Gastroesophageal sphincter (tissue), 4 donors: ENCODE results near the gene CFAP97. TPM values are rescaled to one million over a fixed set of nuclear protein-coding genes. Genes with fewer than 3 reads are reported as not detected.
"Not testable (repeated sequence)": the region's sequence is repeated elsewhere in the genome, so short reads cannot be mapped to it uniquely, and the experiment has no call there.

Experiments used
- ATAC-seq: fragments of 150-250 bp; one replicate; pipeline ENCODE4 v1.9.1; 2016; ENCODE audit warnings: mild to moderate bottlenecking, moderate library complexity
- H3K27ac ChIP-seq, 4 donors: fragments of 200-600 bp; sonication (generic) in 3 of 4; 1 replicate in 3 of 4; 2 replicates in 1 of 4; pipeline ENCODE4 v1.5.1; 2016 to 2019
- H3K27me3 ChIP-seq: fragments of 200-600 bp; sonication (generic); one replicate; pipeline ENCODE4 v1.5.1; 2019
- H3K36me3 ChIP-seq, 2 donors: fragments of 200-600 bp; sonication (generic); one replicate each; pipeline ENCODE4 v1.5.1; 2019; ENCODE audit warnings: control low read depth in 1 of 2
- H3K4me1 ChIP-seq, 3 donors: fragments of 200-600 bp; sonication (generic); 1 replicate in 2 of 3; 2 replicates in 1 of 3; pipeline ENCODE4 v1.5.1; 2016 to 2019; ENCODE audit warnings: control low read depth in 2 of 3
- H3K4me3 ChIP-seq, 2 donors: fragments of 200-600 bp; sonication (generic); one replicate each; pipeline ENCODE4 v1.5.1; 2019; ENCODE audit warnings: mild to moderate bottlenecking in 1 of 2, moderate library complexity in 1 of 2
- H3K9me3 ChIP-seq, 3 donors: fragments of 200-600 bp; sonication (generic); one replicate each; pipeline ENCODE4 v1.5.1; 2017 to 2019; ENCODE audit warnings: control low read depth in 2 of 3
- CTCF ChIP-seq, 4 experiments: fragments of 200-600 bp in 2 of 4; fragments of 450-650 bp in 2 of 4; sonication (generic) in 1 of 4; IDR thresholded peaks; one replicate each; pipeline ENCODE4 v1.5.1; 2017 to 2019; ENCODE audit warnings: antibody characterized with exemption in 4 of 4, mild to moderate bottlenecking in 2 of 4, moderate library complexity in 2 of 4
- EP300 ChIP-seq: sonication (generic); formaldehyde crosslinking; IDR thresholded peaks from one replicate; pipeline ENCODE4 v1.6.1; 2017; ENCODE audit warnings: antibody characterized with exemption, mild to moderate bottlenecking
- POLR2A ChIP-seq, 2 donors: fragments of 450-650 bp; IDR thresholded peaks; one replicate each; pipeline ENCODE4 v1.6.1; 2017; ENCODE audit warnings: antibody characterized with exemption in 2 of 2, mild to moderate bottlenecking in 2 of 2, moderate library complexity in 1 of 2
- POLR2AphosphoS5 ChIP-seq: sonication (generic); formaldehyde crosslinking; IDR thresholded peaks from one replicate; pipeline ENCODE4 v1.6.1; 2017; ENCODE audit warnings: antibody characterized with exemption
- WGBS, 2 donors: methylation state at CpG; one replicate each; pipeline ENCODE4 v1.1.5; 2018; ENCODE audit warnings: low coverage in 1 of 2; 5-methylcytosine and 5-hydroxymethylcytosine counted together
- total RNA-seq, 4 donors: library from RNA; depleted of rRNA; stranded (reverse); fragments of >200 nt; gene quantifications; one replicate each; pipeline ENCODE4 v1.1.0, GENCODE V29; 2016

CFAP97 gene
- total RNA-seq, 4 donors from 2014 or later, result 36.5 to 47.9 (median 42.8) TPM

- Histone ChIP-seq H3K4me1 (peaks cover 5 to 33% (median 6%) of the 10 kb centered on the region in 3 donors), H3K27me3 (no peaks in the 10 kb centered on the region), H3K27ac (peak overlapping the region in 3 of 4 donors; percentile 98 to 99 (median 99)), H3K9me3 (no peaks in the 10 kb centered on the region), H3K36me3 (peaks cover 0 to 13% of the 10 kb centered on the region in 2 donors), H3K4me3 (no peak overlapping the region)
- 36 to 43% methylated on average over 6 to 10 of the region's 16 CpGs for WGBS, 2 donors
- TF ChIP-seq EP300 (no peak), POLR2A (IDR thresholded peaks at IDR 0.05) (no peak), POLR2AphosphoS5 (no peak), CTCF (IDR thresholded peaks at IDR 0.05) (no peak)
- ATAC-seq, result no peak
These were observed 1.5 kb downstream of the CFAP97 start for GRCh38 chr4:185201977-185202962.

GRCh38 chr4:185198189-185198588, 5.6 kb downstream of the CFAP97 start:
- Histone ChIP-seq H3K36me3 (peaks cover 0 to 21% of the 10 kb centered on the region in 2 donors), H3K4me1 (peaks cover 0 to 22% (median 0%) of the 10 kb centered on the region in 3 donors)
- not testable (repeated sequence) for ATAC-seq, H3K4me3 ChIP-seq, H3K27ac ChIP-seq, H3K27me3 ChIP-seq, H3K9me3 ChIP-seq
- 94 to 95% methylated on average over 2 to 4 of the region's 4 CpGs for WGBS, 2 donors

- Histone ChIP-seq H3K36me3 (peaks cover 0 to 21% of the 10 kb centered on the region in 2 donors), H3K27me3 (no peaks in the 10 kb centered on the region), H3K9me3 (no peaks in the 10 kb centered on the region), H3K4me3 (no peak overlapping the region), H3K4me1 (peaks cover 0 to 5% (median 0%) of the 10 kb centered on the region in 3 donors), H3K27ac (no peak overlapping the region)
- no peak for TF ChIP-seq EP300
- no peak for TF ChIP-seq CTCF (IDR thresholded peaks at IDR 0.05)
- no peak for TF ChIP-seq POLR2AphosphoS5
- TF ChIP-seq POLR2A (IDR thresholded peaks at IDR 0.05), result no peak
- 91 to 100% methylated on average over 1 of the region's 2 CpGs for WGBS, 2 donors
- no peak for ATAC-seq
These were observed 7.4 kb downstream of the CFAP97 start for GRCh38 chr4:185196437-185196836.

- Histone ChIP-seq H3K4me3 (no peak overlapping the region), H3K4me1 (peaks cover 0 to 6% (median 0%) of the 10 kb centered on the region in 3 donors), H3K36me3 (peaks cover 0 to 24% of the 10 kb centered on the region in 2 donors), H3K27ac (no peak overlapping the region), H3K9me3 (no peaks in the 10 kb centered on the region), H3K27me3 (no peaks in the 10 kb centered on the region)
- no peak for ATAC-seq
- 61 to 66% methylated on average over 9 of the region's 9 CpGs for WGBS, 2 donors
- no peak for TF ChIP-seq POLR2A (IDR thresholded peaks at IDR 0.05)
- no peak for TF ChIP-seq CTCF (IDR thresholded peaks at IDR 0.05)
- no peak for TF ChIP-seq EP300
- TF ChIP-seq POLR2AphosphoS5, result no peak
These were observed 8.6 kb downstream of the CFAP97 start for GRCh38 chr4:185194924-185195888.

GRCh38 chr4:185192059-185192458, 11.7 kb downstream of the CFAP97 start:
- H3K9me3 ChIP-seq, result no peaks in the 10 kb centered on the region
- no peak for TF ChIP-seq CTCF (IDR thresholded peaks at IDR 0.05)
- TF ChIP-seq POLR2A (IDR thresholded peaks at IDR 0.05), result no peak
- TF ChIP-seq POLR2AphosphoS5, result no peak
- no peak for TF ChIP-seq EP300
- no peak overlapping the region for H3K27ac ChIP-seq
- ATAC-seq, result no peak
- no peak overlapping the region for H3K4me3 ChIP-seq
- no peaks in the 10 kb centered on the region for H3K27me3 ChIP-seq
- H3K4me1 ChIP-seq, result peaks cover 0 to 29% (median 0%) of the 10 kb centered on the region in 3 donors
- H3K36me3 ChIP-seq, result peaks cover 0 to 41% of the 10 kb centered on the region in 2 donors
- WGBS, 2 donors, result 91 to 100% methylated on average over 1 of the region's 1 CpG
